Body of pancreas (tissue), 4 donors: ENCODE results near the gene GABBR1.
"Not testable (repeated sequence)": the region's sequence is repeated elsewhere in the genome, so short reads cannot be mapped to it uniquely, and the experiment has no call there.

ENCODE experiments used
- CTCF ChIP-seq, 7 experiments: fragments of 450-650 bp in 4 of 7; fragments of 200-600 bp in 3 of 7; sonication (generic) in 3 of 7; IDR thresholded peaks; one replicate each; pipeline ENCODE4 v1.5.1; 2016 to 2019; ENCODE audit warnings: antibody characterized with exemption in 7 of 7
- POLR2A ChIP-seq, 3 donors: fragments of 450-650 bp; IDR thresholded peaks; one replicate each; pipeline ENCODE4 v1.6.1; 2016; ENCODE audit warnings: antibody characterized with exemption in 3 of 3, mild to moderate bottlenecking in 2 of 3

- TF ChIP-seq CTCF, POLR2A (IDR thresholded peaks at IDR 0.05): not testable (repeated sequence)
Measured at GRCh38 chr6:29672116-29672515, 39.1 kb upstream of the GABBR1 start.
